Tibial nerve (tissue), 4 donors: ENCODE measurements around the gene FUOM. TPM values are rescaled to one million over a fixed set of nuclear protein-coding genes. Genes with fewer than 3 reads are reported as not detected.
"Not testable (repeated sequence)": the region's sequence is repeated elsewhere in the genome, so short reads cannot be mapped to it uniquely, and the experiment has no call there.

Source experiments
- DNase-seq, 2 donors: peaks; one replicate each; pipeline ENCODE4 v3.0.0-alpha.2; 2019; ENCODE audit warnings: low spot score in 2 of 2
- H3K27ac ChIP-seq, 4 donors: fragments of 200-600 bp; sonication (generic) in 3 of 4; one replicate each; pipeline ENCODE4 v1.5.1; 2017 to 2019; ENCODE audit warnings: mild to moderate bottlenecking in 1 of 4
- H3K27me3 ChIP-seq, 2 donors: fragments of 200-600 bp; sonication (generic) in 1 of 2; one replicate each; pipeline versions ENCODE4 v1.5.1 to v1.6.0; 2017 to 2019
- H3K36me3 ChIP-seq, 3 donors: fragments of 200-600 bp; sonication (generic); one replicate each; pipeline ENCODE4 v1.5.1; 2018 to 2019
- H3K4me1 ChIP-seq, 4 donors: fragments of 200-600 bp; sonication (generic) in 3 of 4; one replicate each; pipeline ENCODE4 v1.5.1; 2017 to 2019
- H3K4me3 ChIP-seq, 4 donors: fragments of 200-600 bp; sonication (generic) in 3 of 4; one replicate each; pipeline ENCODE4 v1.5.1; 2017 to 2019; ENCODE audit warnings: mild to moderate bottlenecking in 1 of 4, moderate library complexity in 1 of 4
- H3K9me3 ChIP-seq, 4 donors: fragments of 200-600 bp; sonication (generic) in 3 of 4; one replicate each; pipeline ENCODE4 v1.5.1; 2017 to 2019
- EP300 ChIP-seq, 2 donors: sonication (generic); formaldehyde crosslinking; IDR thresholded peaks; one replicate each; pipeline ENCODE4 v1.6.1; 2017; ENCODE audit warnings: antibody characterized with exemption in 2 of 2, mild to moderate bottlenecking in 1 of 2
- POLR2A ChIP-seq, 2 donors: fragments of 450-650 bp; IDR thresholded peaks; one replicate each; pipeline ENCODE4 v1.6.1; 2017; ENCODE audit warnings: antibody characterized with exemption in 2 of 2, mild to moderate bottlenecking in 2 of 2, moderate library complexity in 2 of 2
- WGBS, 2 donors: methylation state at CpG; one replicate each; pipeline ENCODE4 v1.1.5; 2018; 5-methylcytosine and 5-hydroxymethylcytosine counted together
- total RNA-seq, 4 donors: library from RNA; depleted of rRNA; stranded (reverse); fragments of >200 nt; gene quantifications; one replicate each; pipeline ENCODE4 v1.1.0, GENCODE V29; 2016
- TF ChIP-seq, protein P1 (sequence below), 5 experiments: fragments of 200-600 bp in 3 of 5; fragments of 450-650 bp in 2 of 5; sonication (generic) in 3 of 5; IDR thresholded peaks; one replicate each; pipeline ENCODE4 v1.5.1; 2016 to 2019; ENCODE audit warnings: antibody characterized with exemption in 5 of 5, mild to moderate bottlenecking in 3 of 5, moderate library complexity in 2 of 5

The FUOM gene
- total RNA-seq, 4 donors from 2014 or later = 44.1 to 59.4 (median 49.3) TPM

DNA sequence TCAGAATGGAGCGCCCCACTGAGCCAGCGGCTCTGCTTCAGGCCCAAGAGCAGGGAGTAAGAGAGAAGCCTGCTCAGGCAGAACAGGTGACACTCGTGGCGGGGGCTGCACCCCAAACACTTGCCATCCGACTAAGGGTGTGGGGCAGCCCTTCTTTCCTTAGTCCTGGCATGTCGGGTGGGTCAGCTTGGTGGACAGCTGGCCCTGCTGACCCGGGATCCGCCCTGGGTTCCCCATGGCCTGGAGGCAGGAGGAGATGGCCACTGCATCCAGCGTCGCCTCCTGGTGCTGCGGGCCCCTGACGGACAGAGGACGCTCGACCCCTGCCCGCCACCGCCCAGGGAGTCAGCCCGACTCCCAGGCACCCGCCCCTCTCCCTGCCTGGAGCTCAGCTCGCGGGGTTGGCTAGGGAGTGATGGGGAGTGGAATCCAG lies 20.0 kb upstream of the FUOM start:
- peak overlapping the region; percentile 73 to 98 (median 78) for H3K4me3 ChIP-seq
- no peaks in the 10 kb centered on the region for H3K9me3 ChIP-seq
- 29% methylated on average over 12 of the region's 20 CpGs; no CpG with 5 or more reads in 1 of the 2 donors for WGBS, 2 donors
- peaks cover 0 to 49% (median 25%) of the 10 kb centered on the region in 4 donors for H3K4me1 ChIP-seq
- peak overlapping the region; percentile 77 to 95 (median 92) for H3K27ac ChIP-seq
- peaks cover 0 to 21% (median 0%) of the 10 kb centered on the region in 3 donors for H3K36me3 ChIP-seq
- TF ChIP-seq EP300 (IDR thresholded peaks at IDR 0.05) (no peak), POLR2A (IDR thresholded peaks at IDR 0.05) (no peak)
- TF ChIP-seq, protein P1, sequence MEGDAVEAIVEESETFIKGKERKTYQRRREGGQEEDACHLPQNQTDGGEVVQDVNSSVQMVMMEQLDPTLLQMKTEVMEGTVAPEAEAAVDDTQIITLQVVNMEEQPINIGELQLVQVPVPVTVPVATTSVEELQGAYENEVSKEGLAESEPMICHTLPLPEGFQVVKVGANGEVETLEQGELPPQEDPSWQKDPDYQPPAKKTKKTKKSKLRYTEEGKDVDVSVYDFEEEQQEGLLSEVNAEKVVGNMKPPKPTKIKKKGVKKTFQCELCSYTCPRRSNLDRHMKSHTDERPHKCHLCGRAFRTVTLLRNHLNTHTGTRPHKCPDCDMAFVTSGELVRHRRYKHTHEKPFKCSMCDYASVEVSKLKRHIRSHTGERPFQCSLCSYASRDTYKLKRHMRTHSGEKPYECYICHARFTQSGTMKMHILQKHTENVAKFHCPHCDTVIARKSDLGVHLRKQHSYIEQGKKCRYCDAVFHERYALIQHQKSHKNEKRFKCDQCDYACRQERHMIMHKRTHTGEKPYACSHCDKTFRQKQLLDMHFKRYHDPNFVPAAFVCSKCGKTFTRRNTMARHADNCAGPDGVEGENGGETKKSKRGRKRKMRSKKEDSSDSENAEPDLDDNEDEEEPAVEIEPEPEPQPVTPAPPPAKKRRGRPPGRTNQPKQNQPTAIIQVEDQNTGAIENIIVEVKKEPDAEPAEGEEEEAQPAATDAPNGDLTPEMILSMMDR (IDR thresholded peaks at IDR 0.05) = no peak
- DNase-seq = no peak
- H3K27me3 ChIP-seq = no peaks in the 10 kb centered on the region

DNA sequence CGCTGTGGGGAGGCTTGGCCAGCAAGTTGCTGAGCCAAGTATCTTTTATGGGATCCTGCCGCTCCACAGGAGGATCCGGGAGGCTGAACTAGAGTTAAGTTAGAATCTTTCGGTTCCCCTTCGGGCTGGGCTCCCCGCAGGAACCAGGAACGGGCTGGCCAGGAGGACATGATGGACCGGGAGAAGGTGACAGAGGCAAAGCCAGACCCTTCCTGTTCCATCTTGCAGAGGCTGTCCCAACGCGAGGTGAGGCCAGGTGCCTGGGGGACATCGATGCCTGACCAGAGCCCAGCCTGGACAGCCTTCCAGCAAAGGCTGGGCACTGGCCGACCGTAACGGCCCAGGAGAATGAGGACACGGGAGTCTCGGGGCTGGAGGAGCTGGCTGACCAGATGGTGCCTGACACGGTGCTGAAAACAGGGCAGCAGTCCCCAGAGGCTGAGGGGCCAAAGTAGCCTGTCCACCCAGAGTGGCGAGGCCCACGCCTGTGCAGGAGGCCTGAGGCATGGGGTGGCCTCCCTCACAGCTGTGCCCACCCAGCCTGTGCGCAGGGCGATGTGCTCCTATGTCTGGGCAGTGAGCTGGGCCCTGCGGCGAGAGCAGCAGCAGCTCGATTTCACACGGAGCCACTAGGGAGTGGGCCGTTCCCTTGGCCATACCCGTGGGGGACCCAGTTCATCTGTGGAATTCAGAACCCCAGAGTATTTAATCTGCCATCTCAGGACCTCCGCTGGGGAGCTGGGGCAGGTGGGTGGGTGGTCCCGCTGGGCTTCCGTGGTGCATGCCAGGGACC lies 19.4 kb upstream of the FUOM start:
- peak overlapping the region in 3 of 4 donors; percentile 91 to 95 (median 93) for H3K27ac ChIP-seq

DNA sequence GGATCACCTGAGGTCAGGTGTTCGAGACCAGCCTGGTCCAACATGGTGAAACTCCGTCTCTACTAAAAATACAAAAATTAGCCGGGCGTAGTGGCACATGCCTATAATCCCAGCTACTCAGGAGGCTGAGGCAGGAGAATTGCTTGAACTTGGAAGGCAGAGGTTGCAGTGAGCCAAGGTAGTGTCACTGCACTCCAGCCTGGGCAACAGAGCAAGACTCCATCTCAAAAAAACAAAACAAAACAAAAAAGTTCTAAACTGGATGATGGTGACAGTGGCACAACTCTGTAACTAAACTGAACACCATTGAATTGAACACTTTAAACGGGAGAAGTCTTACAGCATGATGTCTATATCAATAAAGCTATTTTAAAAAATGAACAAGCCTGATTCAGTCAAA lies 18.4 kb upstream of the FUOM start:
- H3K4me1 ChIP-seq = peaks cover 0 to 63% (median 27%) of the 10 kb centered on the region in 4 donors
- H3K27ac ChIP-seq = peak overlapping the region; percentile 10 to 95 (median 54)
- DNase-seq, H3K36me3 ChIP-seq, H3K9me3 ChIP-seq, H3K27me3 ChIP-seq, H3K4me3 ChIP-seq: not testable (repeated sequence)
- WGBS, 2 donors = 81 to 93% methylated on average over 5 of the region's 5 CpGs

More for the DNA sequence above, 19.4 kb upstream of the FUOM start:
- Histone ChIP-seq H3K27me3 (no peaks in the 10 kb centered on the region), H3K36me3 (peaks cover 0 to 15% (median 0%) of the 10 kb centered on the region in 3 donors), H3K9me3 (no peaks in the 10 kb centered on the region), H3K4me1 (peaks cover 0 to 54% (median 26%) of the 10 kb centered on the region in 4 donors), H3K4me3 (peak overlapping the region in 1 of 4 donors; percentile 98)
- whole genome bisulfite sequencing, 2 donors = 86 to 87% methylated on average over 21 to 28 of the region's 30 CpGs
- DNase-seq = no peak
- no peak for TF ChIP-seq POLR2A (IDR thresholded peaks at IDR 0.05)
- TF ChIP-seq, protein P1 (IDR thresholded peaks at IDR 0.05) = no peak
- no peak for TF ChIP-seq EP300 (IDR thresholded peaks at IDR 0.05)

DNA sequence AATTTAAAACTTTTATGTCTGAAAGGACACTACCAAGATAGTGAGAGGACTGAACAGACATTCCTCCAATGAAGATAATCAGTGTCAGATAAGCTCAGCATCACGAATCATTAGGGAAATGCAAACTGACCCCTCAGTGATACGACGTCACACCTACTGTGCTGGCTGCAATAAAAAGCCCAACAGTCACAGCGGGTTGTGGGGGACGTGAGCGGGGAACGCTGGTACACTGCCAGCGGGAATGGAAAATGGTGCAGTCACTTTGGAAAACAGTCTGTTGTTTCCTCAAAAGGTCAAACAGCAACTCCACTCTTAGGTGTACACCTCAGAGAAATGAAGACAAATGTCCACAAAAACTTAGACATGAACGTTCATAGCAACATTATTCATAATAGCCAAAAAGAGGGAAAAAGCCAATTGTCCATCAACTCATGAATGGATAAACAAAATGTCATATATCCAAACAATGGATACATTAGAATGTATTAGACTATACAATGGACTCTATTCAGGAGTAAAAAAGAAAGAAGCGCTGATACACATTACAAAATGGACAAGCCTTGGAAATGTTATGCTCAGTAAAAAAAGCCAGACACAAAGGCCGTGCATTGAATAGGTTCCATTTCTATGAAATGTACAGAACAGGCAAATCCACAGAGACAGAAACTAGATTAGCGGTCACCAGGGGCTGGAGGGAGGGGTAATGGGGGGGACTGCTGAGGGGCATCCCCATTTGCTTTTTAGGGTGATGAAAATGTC lies 17.7 kb upstream of the FUOM start:
- H3K4me3 ChIP-seq = no peak overlapping the region
- H3K4me1 ChIP-seq = peaks cover 0 to 63% (median 27%) of the 10 kb centered on the region in 4 donors
- no peaks in the 10 kb centered on the region for H3K27me3 ChIP-seq
- TF ChIP-seq, protein P1 (IDR thresholded peaks at IDR 0.05) = no peak
- TF ChIP-seq POLR2A (IDR thresholded peaks at IDR 0.05) (no peak), EP300 (IDR thresholded peaks at IDR 0.05) (peak in 1 of 2 donors; percentile 57)
- WGBS, 2 donors = 43 to 47% methylated on average over 12 of the region's 12 CpGs
- no peak for DNase-seq
- H3K27ac ChIP-seq = peak overlapping the region; percentile 41 to 95 (median 84)
- no peaks in the 10 kb centered on the region for H3K9me3 ChIP-seq
- H3K36me3 ChIP-seq = peaks cover 0 to 11% (median 0%) of the 10 kb centered on the region in 3 donors

DNA sequence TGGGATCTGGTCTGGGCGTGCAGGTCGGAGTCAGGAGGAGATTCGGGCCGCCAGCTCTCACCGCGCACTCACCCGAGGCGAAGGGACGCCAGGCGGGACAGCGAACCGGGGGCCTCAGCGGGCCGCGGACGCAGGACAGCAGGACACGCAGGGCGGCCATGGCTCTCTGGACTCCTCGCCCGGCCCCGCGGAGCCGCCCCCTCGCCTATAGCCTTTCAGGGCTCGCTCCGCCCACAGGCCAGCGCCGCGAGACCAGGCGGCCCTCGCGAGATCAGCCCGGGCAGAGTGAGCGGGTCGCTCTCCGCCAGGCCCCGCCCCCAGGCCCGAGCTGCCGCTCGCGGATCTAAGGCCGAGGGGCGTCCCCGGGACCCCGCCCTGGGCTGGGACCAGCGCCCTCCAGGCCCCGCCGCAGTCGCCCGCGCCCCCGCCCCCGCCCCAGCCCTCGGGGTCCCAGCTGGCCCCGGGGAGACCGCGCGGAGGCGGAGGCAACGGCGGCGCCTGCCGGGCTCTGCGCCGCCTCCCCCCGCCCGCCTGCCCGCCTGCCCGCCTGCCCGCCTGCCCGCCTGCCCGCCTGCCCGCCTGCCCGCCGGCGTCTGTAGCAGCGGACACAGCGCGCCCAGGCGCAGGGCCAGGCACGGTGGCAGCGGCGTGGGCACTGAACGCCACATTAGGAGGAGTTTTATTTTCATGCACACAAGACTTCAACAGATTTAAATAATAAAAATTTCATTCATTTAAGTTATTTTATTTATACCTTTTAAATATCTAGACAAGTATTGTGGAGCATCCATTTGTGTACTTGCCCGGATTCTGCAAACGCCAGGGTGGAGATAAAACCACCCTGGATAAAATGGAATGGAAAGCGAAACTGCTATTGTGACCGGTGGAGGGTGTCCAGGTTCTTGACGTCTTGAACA lies 15.6 kb upstream of the FUOM start, which contains the start of gene ECHS1:
Gene ECHS1, minus strand, starts transcription at position 181 of the 917 bp plus-strand sequence. Its CDS starts 21 bp downstream, at position 160.
- TF ChIP-seq POLR2A (IDR thresholded peaks at IDR 0.05) (peak; percentile 46 to 64), EP300 (IDR thresholded peaks at IDR 0.05) (peak; percentile 13 to 72)
- TF ChIP-seq, protein P1 (IDR thresholded peaks at IDR 0.05) = peak in 1 of 5 experiments; percentile 23
- Histone ChIP-seq H3K27ac (peak within 1 kb of the TSS; percentile 71 to 95 (median 84)), H3K27me3 (no peaks in the 10 kb centered on the region), H3K4me1 (peaks cover 0 to 54% (median 18%) of the 10 kb centered on the region in 4 donors), H3K36me3 (peaks cover 0 to 32% (median 5%) of the 10 kb centered on the region in 3 donors), H3K9me3 (no peaks in the 10 kb centered on the region), H3K4me3 (peak within 1 kb of the TSS; percentile 61 to 93 (median 84))
- peak; percentile 91 to 94 for DNase-seq
- WGBS, 2 donors = 1 to 3% methylated on average over 27 to 48 of the region's 89 CpGs
